IMR-90 (cell line): ENCODE results near the gene OR5A1. TPM values are rescaled to one million over a fixed set of nuclear protein-coding genes. Genes with fewer than 3 reads are reported as not detected.

ENCODE experiments used
- ATAC-seq: fragments of 200-7000 bp; cut with Tn5 transposase; 2 replicates; pipeline ENCODE4 v1.9.1; 2020; ENCODE audit warnings: low read depth, mild to moderate bottlenecking, moderate library complexity
- BruUV-seq: library from RNA; stranded (reverse); fragments of 400-500 nt; replicated peaks from 2 replicates; lab custom pipeline; 2021; lab: Mats Ljungman, UMichigan
- CTCF ChIA-PET: fragments of 300-600 bp; formaldehyde crosslinking; extraction: SDS; loops from one replicate; lab custom pipeline; 2021; ENCODE audit warnings: antibody characterized with exemption; lab: Yijun Ruan, JAX
- POLR2A ChIA-PET: fragments of 300-600 bp; sonication (Branson Sonifier 250); formaldehyde crosslinking; loops from one replicate; lab custom pipeline; 2022; ENCODE audit warnings: antibody characterized with exemption; ENCODE audit not compliant: unreplicated experiment; lab: Charles Lee
- DNase-seq: peaks from one replicate; pipeline ENCODE4 v3.0.0; 2013
- H2AFZ ChIP-seq: replicated peaks from 2 replicates; pipeline ENCODE3; 2013; ENCODE audit warnings: low read length, mild to moderate bottlenecking; ENCODE audit not compliant: poor library complexity
- H2AK5ac ChIP-seq: 2 replicates; pipeline ENCODE4 v1.6.1; 2013; ENCODE audit warnings: low read depth, low read length, inconsistent platforms
- H2AK9ac ChIP-seq: replicated peaks from 2 replicates; pipeline ENCODE3; 2013; ENCODE audit warnings: mild to moderate bottlenecking, low read depth, low read length, moderate library complexity; ENCODE audit not compliant: poor library complexity
- H2BK120ac ChIP-seq: 2 replicates; pipeline ENCODE4 v1.6.1; 2013; ENCODE audit warnings: low read depth, low read length, inconsistent platforms
- H2BK15ac ChIP-seq: 3 replicates; pipeline ENCODE4 v1.6.1; 2013; ENCODE audit warnings: low read depth, low read length, inconsistent platforms
- H2BK20ac ChIP-seq: 2 replicates; pipeline ENCODE4 v1.6.1; 2013; ENCODE audit warnings: low read depth, mild to moderate bottlenecking, inconsistent platforms, low read length, moderate library complexity
- H2BK5ac ChIP-seq: 2 replicates; pipeline ENCODE4 v1.6.1; 2013; ENCODE audit warnings: mild to moderate bottlenecking, low read depth, low read length, inconsistent platforms; ENCODE audit not compliant: poor library complexity, severe bottlenecking
- H3K14ac ChIP-seq: replicated peaks from 2 replicates; pipeline ENCODE4 v1.6.1; 2013; ENCODE audit warnings: low read depth, low read length, inconsistent platforms
- H3K18ac ChIP-seq: 2 replicates; pipeline ENCODE4 v1.6.1; 2013; ENCODE audit warnings: low read depth, low read length, control low read depth
- H3K23ac ChIP-seq: 2 replicates; pipeline ENCODE4 v1.6.1; 2013; ENCODE audit warnings: low read depth, low read length, inconsistent platforms
- H3K27ac ChIP-seq: 2 replicates; pipeline ENCODE4 v1.5.1; 2013; ENCODE audit warnings: mild to moderate bottlenecking, control low read depth, low read length; ENCODE audit not compliant: insufficient read depth
- H3K27me3 ChIP-seq: 2 replicates; pipeline ENCODE4 v1.6.1; 2013; ENCODE audit warnings: low read length; ENCODE audit not compliant: control insufficient read depth, insufficient read depth
- H3K36me3 ChIP-seq: 2 replicates; pipeline ENCODE4 v1.6.1; 2013; ENCODE audit warnings: low read length, mixed read lengths; ENCODE audit not compliant: control insufficient read depth, insufficient read depth
- H3K4ac ChIP-seq: 2 replicates; pipeline ENCODE4 v1.6.1; 2013; ENCODE audit warnings: low read depth, low read length, inconsistent platforms
- H3K4me1 ChIP-seq: 2 replicates; pipeline ENCODE4 v1.6.1; 2013; ENCODE audit warnings: low read length, mixed read lengths; ENCODE audit not compliant: control insufficient read depth, insufficient read depth
- H3K4me2 ChIP-seq: 2 replicates; pipeline ENCODE4 v1.6.1; 2013; ENCODE audit warnings: low read depth, mild to moderate bottlenecking, control low read depth, low read length, moderate library complexity
- H3K4me3 ChIP-seq: 2 replicates; pipeline ENCODE4 v1.5.1; 2013; ENCODE audit warnings: low read depth, mild to moderate bottlenecking, control low read depth, low read length, moderate library complexity; ENCODE audit not compliant: insufficient read depth
- H3K56ac ChIP-seq: 2 replicates; pipeline ENCODE4 v1.6.1; 2013; ENCODE audit warnings: low read length, inconsistent platforms; ENCODE audit not compliant: insufficient read depth; ENCODE audit errors: extremely low read depth
- H3K79me1 ChIP-seq, 2 experiments: 2 replicates each; pipeline ENCODE4 v1.6.1; 2013; ENCODE audit warnings: low read length in 2 of 2, inconsistent platforms in 1 of 2, low read depth in 1 of 2
- H3K9ac ChIP-seq: 2 replicates; pipeline ENCODE4 v1.6.1; 2013; ENCODE audit warnings: low read depth, low read length, control low read depth
- H3K9me1 ChIP-seq: 2 replicates; pipeline ENCODE4 v1.6.1; 2013; ENCODE audit warnings: low read length, inconsistent platforms; ENCODE audit not compliant: insufficient read depth
- H3K9me3 ChIP-seq: 2 replicates; pipeline ENCODE4 v1.6.1; 2013; ENCODE audit warnings: low read length; ENCODE audit not compliant: control insufficient read depth, insufficient read depth
- H4K20me1 ChIP-seq: 2 replicates; pipeline ENCODE4 v1.6.1; 2013; ENCODE audit warnings: low read length, inconsistent platforms; ENCODE audit not compliant: insufficient read depth
- H4K5ac ChIP-seq: 2 replicates; pipeline ENCODE4 v1.6.1; 2013; ENCODE audit warnings: mild to moderate bottlenecking, low read depth, low read length, control low read depth
- H4K8ac ChIP-seq, 2 experiments: 2 replicates each; pipeline ENCODE4 v1.6.1; 2013; ENCODE audit warnings: low read depth in 2 of 2, low read length in 2 of 2, control low read depth in 1 of 2, inconsistent platforms in 1 of 2
- H4K91ac ChIP-seq: 2 replicates; pipeline ENCODE4 v1.6.1; 2013; ENCODE audit warnings: low read depth, low read length, inconsistent platforms; ENCODE audit not compliant: insufficient read depth
- CEBPB ChIP-seq: IDR thresholded peaks from 2 replicates; pipeline ENCODE4 v1.6.1; 2012; ENCODE audit warnings: low read depth, low read length, improper control_type of control experiment
- FOS ChIP-seq: fragments of 150-350 bp; IDR thresholded peaks from 2 replicates; pipeline ENCODE4 v1.6.1; 2016; ENCODE audit warnings: low read depth, low read length
- MAFK ChIP-seq: IDR thresholded peaks from 2 replicates; pipeline ENCODE4 v1.6.1; 2012; ENCODE audit warnings: low read depth, low read length, improper control_type of control experiment
- MXI1 ChIP-seq: IDR thresholded peaks from 2 replicates; pipeline ENCODE4 v1.6.1; 2012; ENCODE audit warnings: low read depth, mild to moderate bottlenecking, low read length, moderate library complexity, borderline replicate concordance
- NFE2L2 ChIP-seq: fragments of 150-350 bp; IDR thresholded peaks from 2 replicates; pipeline ENCODE4 v1.6.1; 2016; ENCODE audit warnings: low read depth, mild to moderate bottlenecking, low read length
- SMC3 ChIP-seq: fragments of 150-350 bp; IDR thresholded peaks from 2 replicates; pipeline ENCODE4 v1.6.1; 2016; ENCODE audit warnings: low read depth, mild to moderate bottlenecking, antibody characterized with exemption, low read length, moderate library complexity
- USF2 ChIP-seq: fragments of 150-350 bp; IDR thresholded peaks from 2 replicates; pipeline ENCODE4 v1.6.1; 2017; ENCODE audit warnings: mild to moderate bottlenecking, antibody characterized with exemption, low read length, low read depth
- dilution Hi-C: fragments of 300-500 bp; cut with HindIII; formaldehyde crosslinking; loops from one replicate; pipeline ENCODE4 v1.14.3; 2018; ENCODE audit warnings: low sequenced_read_pairs; ENCODE audit not compliant: unreplicated experiment
- in situ Hi-C: fragments of 300-500 bp; cut with MboI; formaldehyde crosslinking; loops from 3 replicates; pipeline ENCODE4 v1.14.3; 2019; ENCODE audit warnings: low sequenced_read_pairs, inconsistent platforms, mixed read lengths
- intact Hi-C: fragments of 100-400 bp; cut with micrococcal nuclease; formaldehyde crosslinking; loops from 2 replicates; pipeline ENCODE4 v1.10.0; 2022
- polyA plus RNA-seq, 3 experiments: library from polyadenylated mRNA; depleted of rRNA; stranded (reverse); fragments of >200 nt; gene quantifications; 2 replicates each; pipeline ENCODE4 v1.2.3, GENCODE V29; 2012; ENCODE audit warnings: low replicate concordance in 1 of 3
- total RNA-seq: library from RNA; depleted of rRNA; stranded (reverse); fragments of >200 nt; gene quantifications from 2 replicates; pipeline ENCODE4 v1.2.3, GENCODE V29; 2012

The OR5A1 gene
- total and polyA plus RNA-seq, 2 of the 4 experiments (the other 2 are of a cell fraction): not detected

- H3K18ac ChIP-seq: no peak overlapping the region
- no TSS peak for BruUV-seq
- no peak overlapping the region for H2BK5ac ChIP-seq
- no peaks in the 10 kb centered on the region for H3K36me3 ChIP-seq
- H3K14ac ChIP-seq: no peak overlapping the region
- dilution Hi-C loops: no loop called here
- intact Hi-C loops: no loop called here
- no peak overlapping the region for H4K91ac ChIP-seq
- H3K23ac ChIP-seq: no peak overlapping the region
- H2BK15ac ChIP-seq: no peak overlapping the region
- no peak overlapping the region for H3K27ac ChIP-seq
- no peaks in the 10 kb centered on the region for H3K79me1 ChIP-seq
- H3K4me3 ChIP-seq: no peak overlapping the region
- H3K4ac ChIP-seq: no peak overlapping the region
- H3K27me3 ChIP-seq: peaks cover under 1% of the 10 kb centered on the region
- in situ Hi-C loops: no loop called here
- H4K5ac ChIP-seq: no peak overlapping the region
- no peak overlapping the region for H2BK20ac ChIP-seq
- no peak overlapping the region for H2AK9ac ChIP-seq
- ATAC-seq (no peak), DNase-seq (no peak)
- H4K8ac ChIP-seq: no peak overlapping the region
- H4K20me1 ChIP-seq: no peaks in the 10 kb centered on the region
- POLR2A ChIA-PET: no interaction called here
- H2AK5ac ChIP-seq: no peak overlapping the region
- no peak overlapping the region for H3K56ac ChIP-seq
- no peaks in the 10 kb centered on the region for H3K4me1 ChIP-seq
- no peaks in the 10 kb centered on the region; the same call in 1 of the 2 replicates for H3K9me1 ChIP-seq
- no peak overlapping the region for H3K9ac ChIP-seq
- H3K4me2 ChIP-seq: no peak overlapping the region
- H2AFZ ChIP-seq: no peak overlapping the region
- no peak for TF ChIP-seq MXI1
- TF ChIP-seq USF2: no peak
- no peak for TF ChIP-seq MAFK
- TF ChIP-seq CEBPB: no peak
- no peak for TF ChIP-seq SMC3
- no peak for TF ChIP-seq NFE2L2
- TF ChIP-seq FOS: no peak
- CTCF ChIA-PET: no interaction called here
- no peaks in the 10 kb centered on the region for H3K9me3 ChIP-seq
- H2BK120ac ChIP-seq: no peak overlapping the region
These were observed 9.2 kb upstream of the OR5A1 start for GRCh38 chr11:59427068-59427382.
